Islet precursor cell (in vitro differentiated cells): ENCODE measurements around the gene OR5A2.
"Not testable (repeated sequence)": the region's sequence is repeated elsewhere in the genome, so short reads cannot be mapped to it uniquely, and the experiment has no call there.

Experiments
- DNase-seq: peaks from one replicate; pipeline ENCODE4 v3.0.0-alpha.2; 2018

Gene OR5A2

GRCh38 chr11:59380263-59381059 is 45.8 kb downstream of the OR5A2 start:
- no peak for DNase-seq

GRCh38 chr11:59372324-59372723 is 53.9 kb downstream of the OR5A2 start:
- not testable (repeated sequence) for DNase-seq

GRCh38 chr11:59368238-59369022 is 57.8 kb downstream of the OR5A2 start:
- no peak for DNase-seq
